NOMO-1 (cell line): ENCODE results near the gene HES5.
"Not testable (repeated sequence)": the region's sequence is repeated elsewhere in the genome, so short reads cannot be mapped to it uniquely, and the experiment has no call there.

Experiments used
- DNase-seq, 2 experiments: peaks; one replicate each; lab custom pipeline; 2025; ENCODE audit not compliant: unreplicated experiment in 2 of 2; lab: John Stamatoyannopoulos, UW

HES5 gene

GRCh38 chr1:2561446-2561845 is 31.4 kb upstream of the HES5 start:
- DNase-seq = no peak

- DNase-seq = no peak
Observed at GRCh38 chr1:2560299-2561073, 30.4 kb upstream of the HES5 start.

DNA sequence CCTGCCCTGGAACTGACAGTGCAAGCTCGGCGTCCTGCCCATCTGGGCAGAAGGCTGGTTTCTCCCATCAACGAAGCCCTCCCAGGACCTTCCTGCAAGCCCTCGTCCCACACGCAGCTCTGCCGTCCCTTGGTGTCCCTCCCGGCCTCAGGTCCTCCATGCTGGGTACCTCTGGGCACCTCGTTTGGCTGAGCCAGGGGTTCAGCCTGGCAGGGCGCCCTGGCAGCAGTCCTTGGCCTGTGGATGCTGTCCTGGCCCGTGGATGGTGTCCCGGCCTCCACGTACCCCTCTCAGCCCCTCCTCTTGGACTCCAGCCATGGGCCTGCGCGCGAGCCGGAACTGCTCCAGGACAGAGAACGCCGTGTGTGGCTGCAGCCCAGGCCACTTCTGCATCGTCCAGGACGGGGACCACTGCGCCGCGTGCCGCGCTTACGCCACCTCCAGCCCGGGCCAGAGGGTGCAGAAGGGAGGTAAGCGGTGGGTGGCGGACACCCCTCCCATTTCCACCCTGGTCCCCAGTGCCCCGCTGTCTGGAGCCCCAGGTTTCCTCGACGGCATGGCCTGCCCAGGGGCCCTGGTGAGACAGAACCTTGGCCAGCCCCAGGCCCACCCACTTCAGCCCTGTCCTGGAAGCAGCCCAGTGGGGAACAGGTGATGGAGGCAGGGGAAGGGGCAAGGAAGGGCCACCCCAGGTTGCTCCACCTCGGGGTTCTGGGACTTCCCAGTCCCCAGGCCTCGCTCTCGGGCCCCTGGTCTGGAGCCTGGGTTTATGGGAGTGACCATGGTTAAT is 29.6 kb upstream of the HES5 start:
- DNase-seq = no peak

- no peak for DNase-seq
Observed at GRCh38 chr1:2558861-2559260, 28.8 kb upstream of the HES5 start.

- DNase-seq = no peak
Observed at GRCh38 chr1:2558420-2558819, 28.4 kb upstream of the HES5 start.

DNA sequence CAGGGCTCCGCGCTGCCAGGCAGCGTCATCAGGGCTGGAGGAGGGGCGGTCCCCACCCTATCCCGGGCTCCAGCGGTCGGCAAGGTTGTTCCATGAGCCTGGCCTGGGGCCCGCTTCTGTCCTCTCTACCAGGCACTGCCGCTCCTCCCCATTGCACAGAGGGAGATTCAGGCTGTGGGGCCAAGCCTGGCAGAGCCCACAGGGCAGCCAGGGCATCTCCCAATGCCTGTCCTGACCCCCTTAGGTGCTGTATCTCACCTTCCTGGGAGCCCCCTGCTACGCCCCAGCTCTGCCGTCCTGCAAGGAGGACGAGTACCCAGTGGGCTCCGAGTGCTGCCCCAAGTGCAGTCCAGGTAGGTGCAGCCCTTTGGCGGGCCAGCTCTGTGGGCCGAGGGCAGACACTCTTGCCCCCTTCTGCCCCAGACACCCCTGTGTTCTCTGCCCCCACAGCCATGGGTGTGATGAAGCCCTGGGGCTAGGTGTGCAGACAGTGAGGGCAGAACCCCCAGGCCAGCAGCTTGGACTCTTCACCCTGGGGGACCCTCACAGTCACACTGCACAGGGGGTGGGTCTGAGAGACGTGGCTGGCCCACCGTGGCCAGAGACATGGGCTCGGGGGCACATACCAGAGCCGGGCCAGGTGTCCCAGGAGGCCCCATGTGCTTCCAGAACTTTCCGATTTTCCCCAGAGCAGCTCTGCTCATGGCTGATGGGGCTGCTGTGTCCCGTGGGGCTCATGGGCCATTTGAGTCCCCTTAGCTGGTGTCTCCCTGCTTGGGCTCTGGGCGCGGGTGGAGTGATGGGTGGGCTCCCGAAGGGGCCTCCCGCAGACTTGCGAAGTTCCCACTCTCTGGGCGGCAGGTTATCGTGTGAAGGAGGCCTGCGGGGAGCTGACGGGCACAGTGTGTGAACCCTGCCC is 27.7 kb upstream of the HES5 start:
- DNase-seq = no peak

GRCh38 chr1:2556678-2557481 is 26.8 kb upstream of the HES5 start:
- DNase-seq = no peak

GRCh38 chr1:2556277-2556677 is 26.2 kb upstream of the HES5 start, which contains the start of gene TNFRSF14:
TSS of gene TNFRSF14 (plus strand) at chr1:2556371. CDS start at chr1:2556665, 294 bp downstream.
- DNase-seq = peak; percentile 53 to 55

DNA sequence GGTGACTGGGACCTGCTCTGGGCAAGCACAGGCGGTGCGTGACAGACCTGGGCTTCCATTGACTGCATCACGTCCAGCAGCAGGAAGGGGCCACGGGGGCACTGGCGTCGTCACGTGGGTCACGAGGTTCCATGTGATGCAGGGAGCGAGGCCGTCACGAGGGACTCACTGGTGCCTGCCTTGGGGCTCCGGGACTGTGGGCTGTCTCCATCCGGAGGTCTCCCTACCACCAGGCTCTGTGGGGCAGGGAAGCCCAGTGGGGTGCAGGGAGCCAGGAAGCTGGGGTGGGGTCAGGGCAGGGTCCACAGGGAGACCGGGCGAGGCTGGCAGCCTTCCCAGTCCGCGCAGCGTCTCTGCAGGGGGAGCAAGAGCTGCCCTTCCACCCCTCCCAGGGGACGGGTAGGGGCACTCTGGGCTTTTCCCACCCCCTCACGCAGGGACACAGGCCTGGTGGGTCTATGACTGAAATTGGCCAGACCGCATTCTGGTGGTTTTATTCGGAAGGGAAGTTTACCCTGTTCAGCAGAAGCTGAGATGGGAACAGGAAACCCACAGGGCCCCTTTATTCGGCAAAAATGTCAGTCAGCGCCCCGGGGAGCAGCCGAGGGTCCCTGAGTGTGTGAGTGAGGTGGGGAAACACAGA is 25.7 kb upstream of the HES5 start:
- DNase-seq = peak; percentile 47 to 68

DNA sequence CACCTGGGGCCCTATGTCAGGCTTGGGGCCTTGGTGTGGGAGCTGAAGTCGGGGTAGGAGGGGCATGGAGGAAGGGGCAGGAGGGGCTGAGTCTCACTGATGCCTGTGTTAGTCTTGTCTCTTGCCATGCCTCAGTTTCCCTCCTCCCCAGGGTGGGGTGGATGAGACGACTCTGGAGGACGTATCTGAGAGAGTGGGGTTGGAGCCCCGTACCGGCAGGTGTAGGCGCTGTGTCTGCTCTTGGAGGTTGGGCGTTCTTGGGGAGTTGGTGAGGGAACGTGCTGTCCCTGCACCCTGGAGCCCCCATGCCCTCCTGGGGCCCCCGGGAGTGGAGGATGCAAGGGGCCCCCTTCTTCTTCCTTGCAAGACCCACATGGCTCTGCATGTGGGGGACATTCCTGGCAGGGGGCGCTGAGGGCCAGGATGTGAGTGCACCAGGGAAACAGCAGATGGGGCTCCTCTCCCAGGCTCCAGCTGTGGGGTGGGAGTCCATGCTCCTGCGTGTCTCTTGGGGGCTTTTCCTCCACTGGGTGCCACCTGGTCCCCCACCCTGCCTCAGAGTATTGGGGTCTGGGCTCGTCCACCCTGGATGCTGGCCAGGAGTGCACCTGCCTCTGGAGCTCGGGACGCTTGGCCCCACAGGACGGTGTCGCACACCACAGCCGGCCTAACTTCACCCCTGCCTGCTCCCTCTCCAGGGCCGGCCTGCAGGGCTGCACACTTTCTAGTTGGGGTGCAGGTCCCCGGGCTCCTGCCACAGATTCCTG is 24.7 kb upstream of the HES5 start:
- DNase-seq = no peak

DNA sequence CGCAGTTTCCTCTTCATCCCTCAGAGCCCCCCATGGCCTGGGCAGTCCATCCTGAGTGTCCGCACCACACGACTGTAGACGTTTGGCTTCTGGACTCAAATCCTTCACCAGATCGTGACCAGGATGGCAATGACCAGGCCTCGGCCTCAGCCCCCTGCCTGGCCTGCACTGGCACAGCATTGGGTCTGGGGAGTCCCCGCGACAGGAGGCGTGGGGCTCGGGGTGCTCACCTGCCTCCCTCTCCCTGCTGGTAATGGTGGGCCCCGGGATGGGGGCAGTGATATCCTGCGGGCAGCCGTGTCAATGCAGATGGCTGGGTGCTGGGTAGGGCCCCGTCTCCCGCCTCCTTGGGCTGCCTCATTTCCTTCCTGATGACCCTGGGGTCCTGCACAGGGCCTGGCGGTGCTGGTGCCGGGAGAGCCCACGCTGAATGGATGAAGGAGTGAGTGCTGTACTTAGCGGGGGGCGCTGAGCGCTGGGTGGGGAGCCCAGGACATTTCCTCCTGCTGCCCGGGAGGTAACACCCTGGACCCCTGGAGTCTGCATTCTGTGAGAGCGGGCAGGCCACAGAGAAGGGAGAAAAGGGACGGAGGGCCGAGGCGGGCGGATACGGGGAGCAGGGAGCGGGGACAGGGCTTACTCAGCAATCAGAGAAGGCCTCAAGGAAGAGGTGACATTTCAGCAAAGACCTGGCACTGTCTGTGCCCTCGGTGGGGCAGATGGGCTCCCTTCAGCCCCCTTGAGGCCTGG is 24.0 kb upstream of the HES5 start:
- no peak for DNase-seq

GRCh38 chr1:2553076-2553475 is 23.0 kb upstream of the HES5 start:
- not testable (repeated sequence) for DNase-seq

- no peak for DNase-seq
Observed at GRCh38 chr1:2552189-2552588, 22.1 kb upstream of the HES5 start.

DNA sequence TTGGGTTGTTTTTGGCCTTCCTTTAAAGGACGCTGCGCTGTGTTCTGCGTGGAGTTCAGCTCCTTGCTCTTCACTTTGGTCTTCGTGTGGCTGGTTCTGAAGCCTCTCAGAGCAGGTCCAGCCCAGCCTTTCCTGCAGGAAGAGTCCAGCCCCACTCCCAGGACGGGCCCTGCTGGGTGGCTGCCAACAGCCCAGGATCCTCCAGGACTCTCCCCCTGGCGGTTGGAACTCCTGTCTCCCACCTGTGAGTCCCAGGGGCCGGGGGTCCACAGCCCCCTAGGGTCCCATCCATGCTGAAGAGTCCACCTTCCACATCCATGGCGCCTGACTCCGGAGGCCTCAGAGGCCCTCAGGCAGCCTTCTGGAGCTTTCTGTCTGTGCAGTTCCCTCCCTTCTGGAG is 21.5 kb upstream of the HES5 start:
- DNase-seq = not testable (repeated sequence)

DNA sequence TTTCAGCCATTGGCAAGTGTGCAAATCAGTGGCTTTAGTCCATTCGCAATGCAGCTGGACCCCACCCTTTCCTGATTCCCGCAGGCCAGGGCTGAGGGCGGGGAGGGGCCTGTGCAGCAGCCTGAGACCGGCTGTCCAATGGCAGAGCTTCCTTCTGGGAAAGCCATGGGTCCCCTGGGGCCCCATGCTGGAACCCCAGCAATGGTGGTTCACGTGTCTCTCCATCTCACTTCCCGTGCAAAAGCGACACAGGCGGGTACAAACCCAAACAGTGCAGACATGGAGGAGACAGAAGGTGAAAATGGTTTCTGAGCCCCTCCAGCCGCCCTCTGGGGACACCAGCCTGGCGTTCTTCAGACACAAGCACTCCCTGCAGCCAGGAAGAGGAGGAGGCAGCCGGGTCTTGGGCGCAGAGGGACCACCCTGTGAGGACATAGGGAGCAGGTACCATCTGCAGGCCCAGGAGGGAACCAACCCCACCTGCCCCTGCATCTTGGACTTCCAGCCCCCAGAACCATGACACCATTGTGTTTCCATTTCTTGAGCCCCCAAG is 20.3 kb upstream of the HES5 start:
- DNase-seq = not testable (repeated sequence)

DNA sequence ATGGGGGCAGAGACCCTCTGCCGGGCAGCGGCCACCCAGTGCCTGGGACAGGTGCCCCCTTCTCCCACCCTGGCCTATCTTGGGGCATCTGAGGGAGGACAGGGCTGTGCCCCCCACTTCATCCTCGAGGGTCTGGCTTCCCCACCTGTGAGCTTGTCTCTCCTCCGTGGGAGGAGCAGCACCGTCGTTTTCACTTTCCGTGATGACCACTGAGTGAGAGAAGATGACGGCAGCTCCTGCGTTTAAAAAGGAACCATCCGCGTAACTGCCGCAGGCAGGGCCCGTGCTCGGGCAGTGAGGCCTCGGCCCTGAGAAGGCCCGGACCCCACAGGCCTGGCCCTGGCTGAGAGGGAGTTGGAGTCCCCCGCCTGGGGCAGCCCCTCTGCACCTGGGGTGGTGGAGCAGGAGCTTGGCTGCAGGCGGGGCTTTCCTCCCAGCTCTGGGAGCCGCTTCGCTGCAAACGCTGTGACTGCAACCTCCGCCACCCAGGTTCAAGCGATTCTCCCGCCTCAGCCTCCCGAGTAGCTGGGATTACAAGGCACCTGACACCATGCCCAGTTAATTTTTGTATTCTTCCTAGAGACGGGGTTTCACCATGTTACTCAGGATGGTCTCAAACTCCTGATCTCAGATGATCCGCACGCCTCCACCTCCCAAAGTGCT is 19.4 kb upstream of the HES5 start:
- not testable (repeated sequence) for DNase-seq

GRCh38 chr1:2548068-2548589 is 18.1 kb upstream of the HES5 start:
- DNase-seq = peak; percentile 66 to 76
